NCI-H2081 (cell line): Measurements from ENCODE around the gene ADCY2.

Source experiments
- DNase-seq, 2 experiments: peaks; one replicate each; lab custom pipeline; 2025; lab: John Stamatoyannopoulos, UW

The ADCY2 gene

GRCh38 chr5:7828269-7828668 lies 432.3 kb downstream of the ADCY2 start:
- peak in 1 of 2 experiments; percentile 18 for DNase-seq

GRCh38 chr5:7834982-7835381 lies 439.0 kb downstream of the ADCY2 start:
- no peak for DNase-seq

DNA sequence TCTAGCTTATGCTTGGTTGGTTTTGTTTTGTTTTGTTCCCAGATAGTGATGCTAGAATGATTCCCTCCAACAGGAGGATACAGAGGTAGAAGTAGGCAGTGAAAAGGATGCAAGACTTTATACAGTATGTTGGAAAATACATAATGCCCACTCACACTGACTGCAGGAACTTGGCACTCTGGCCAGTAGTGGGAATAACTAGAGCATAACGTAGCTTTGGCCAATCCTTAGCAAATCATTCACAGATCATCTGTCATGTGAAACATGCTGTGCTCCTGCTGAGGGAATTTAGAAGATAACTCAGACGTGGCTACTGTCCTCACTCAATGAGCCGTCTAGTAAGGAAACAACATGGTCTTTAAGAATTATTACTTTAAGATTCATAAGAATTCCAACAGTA lies 441.5 kb downstream of the ADCY2 start:
- DNase-seq, result no peak

DNA sequence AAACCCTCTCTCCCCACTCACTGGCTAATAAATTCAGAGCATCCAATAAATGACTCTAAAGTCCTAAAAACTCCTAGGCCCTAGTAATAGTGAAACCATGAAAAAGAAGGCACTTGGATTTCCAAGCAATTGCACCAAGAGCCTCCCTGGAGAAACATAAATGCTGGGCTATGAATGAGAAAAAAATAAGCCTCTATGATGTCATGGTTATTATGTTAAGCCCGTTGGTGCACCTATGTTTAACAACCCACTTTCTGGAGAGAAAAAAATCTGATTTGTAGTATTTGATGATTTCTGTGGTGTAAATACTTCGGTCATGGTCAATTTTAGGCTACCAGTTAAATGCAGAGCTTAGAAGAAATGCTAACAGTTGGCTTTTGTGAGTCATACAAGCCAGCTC lies 446.6 kb downstream of the ADCY2 start:
- DNase-seq, result no peak

GRCh38 chr5:7844901-7845300 lies 449.0 kb downstream of the ADCY2 start:
- DNase-seq, result no peak

GRCh38 chr5:7845557-7845956 lies 449.6 kb downstream of the ADCY2 start:
- DNase-seq, result no peak

DNA sequence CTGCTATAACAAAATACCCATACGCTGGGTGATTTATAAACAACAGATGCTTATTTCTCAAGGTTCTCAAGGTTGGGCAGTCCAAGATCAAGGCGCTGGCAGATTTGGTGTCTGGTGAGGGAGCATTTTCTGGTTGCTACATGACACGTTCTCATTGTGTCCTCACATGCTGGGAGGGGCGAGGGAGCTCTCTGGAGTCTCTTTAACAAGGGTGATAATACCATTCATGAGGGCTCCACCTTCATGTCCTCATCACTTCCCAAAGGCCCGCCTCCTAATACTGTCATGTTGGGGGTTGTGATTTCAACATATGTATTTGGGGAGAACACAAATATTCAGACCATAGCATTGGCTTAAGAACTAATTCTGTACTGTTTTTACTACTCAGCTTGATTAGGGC lies 450.4 kb downstream of the ADCY2 start:
- DNase-seq, result no peak

GRCh38 chr5:7848296-7848695 lies 452.4 kb downstream of the ADCY2 start:
- DNase-seq, result no peak

- no peak for DNase-seq
Observed at GRCh38 chr5:7849681-7850394, 453.9 kb downstream of the ADCY2 start.

DNA sequence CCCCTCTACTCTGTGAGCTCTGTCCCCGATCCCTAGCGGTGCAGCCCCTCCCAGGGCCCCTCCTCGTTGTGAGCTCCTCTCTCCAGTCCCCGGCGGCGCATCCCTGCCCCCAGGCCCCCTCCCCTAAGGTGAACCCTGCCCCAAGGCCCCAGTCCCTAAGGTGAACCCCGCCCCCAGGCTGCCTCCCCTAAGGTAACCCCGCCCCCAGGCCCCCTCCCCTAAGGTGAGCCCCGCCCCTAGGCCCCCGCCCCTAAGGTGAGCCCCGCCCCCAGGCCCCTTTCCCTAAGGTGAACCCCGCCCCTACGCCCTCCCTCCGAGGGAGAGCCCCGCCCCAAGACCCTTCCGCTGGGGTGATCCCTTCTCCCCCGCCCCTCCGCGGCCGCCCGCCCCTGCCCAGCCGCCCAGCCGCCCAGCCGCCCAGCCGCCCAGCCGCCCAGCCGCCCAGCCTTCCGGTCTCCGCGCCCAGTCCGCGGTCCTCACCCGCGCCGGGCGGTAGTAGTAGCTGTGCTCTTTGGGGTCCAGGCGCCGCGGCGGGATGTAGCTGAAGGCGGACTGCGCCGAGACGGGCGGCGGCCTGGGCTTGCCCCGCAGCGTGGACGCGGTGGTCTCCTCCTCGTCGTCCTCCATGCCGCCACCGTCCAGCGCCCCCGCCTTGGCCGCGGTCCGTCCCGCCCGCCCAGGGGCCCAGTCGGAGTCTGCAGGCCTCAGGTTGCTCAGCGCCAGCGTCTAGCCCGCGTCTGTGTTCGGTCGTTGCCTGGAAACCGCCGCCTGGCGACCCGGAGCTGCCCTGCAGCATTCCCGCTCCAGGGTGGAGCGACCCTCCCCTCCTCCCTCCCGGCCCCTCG lies 454.7 kb downstream of the ADCY2 start, which contains the start of gene CFAP90:
TSS of gene CFAP90 (minus strand) at position 739 of the 845 bp plus-strand sequence. CDS start at position 627, 112 bp downstream.
- peak in 1 of 2 experiments; percentile 21 for DNase-seq

DNA sequence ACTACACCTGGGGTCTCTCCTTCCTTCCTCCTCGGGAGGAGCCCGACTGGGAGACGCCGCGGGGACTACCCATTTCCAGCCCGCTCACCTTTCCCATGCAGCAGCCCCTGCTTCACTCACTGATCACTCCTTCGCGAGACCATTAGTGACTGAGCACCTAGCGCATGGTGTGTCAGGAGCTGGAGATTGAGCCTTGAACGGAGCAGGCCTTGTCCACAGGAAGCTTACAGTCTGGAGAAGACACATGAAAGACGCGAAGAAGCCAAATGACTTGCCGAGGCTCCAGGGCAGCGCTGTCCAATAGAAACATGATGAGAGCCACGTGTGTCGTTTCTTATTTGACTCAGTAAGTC lies 455.3 kb downstream of the ADCY2 start:
- no peak for DNase-seq

DNA sequence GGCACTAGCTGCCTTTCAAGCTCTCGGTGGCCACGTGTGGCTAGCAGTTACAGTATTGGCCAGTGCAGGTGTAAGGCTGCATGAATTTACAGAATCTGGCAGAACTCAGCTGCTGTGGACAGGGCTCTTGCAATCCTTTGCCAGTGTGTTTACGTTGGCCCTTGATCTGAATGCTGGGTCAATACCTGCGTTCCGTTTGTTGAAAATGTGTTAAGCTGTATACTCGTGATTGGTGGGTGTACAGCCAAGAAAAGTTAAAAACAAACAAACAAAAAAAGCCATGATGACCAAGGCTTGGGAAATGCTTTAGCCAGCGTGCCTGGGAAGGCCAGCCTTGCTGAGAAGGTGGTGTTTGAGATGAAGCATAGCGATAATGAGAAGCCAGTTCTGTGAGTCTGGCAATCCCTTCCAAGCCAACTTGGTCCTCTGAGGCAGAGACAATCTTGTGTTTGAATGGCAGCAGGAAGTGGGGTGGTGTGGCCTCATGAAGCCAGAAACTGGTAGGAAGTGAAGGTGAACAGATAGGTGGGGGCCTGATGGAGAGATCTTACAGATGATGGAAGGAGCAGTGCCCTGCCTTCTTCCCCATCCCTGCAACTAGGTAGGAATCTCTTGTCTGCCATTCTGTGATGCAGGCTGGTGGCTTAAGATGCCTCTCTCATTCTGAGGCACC lies 455.8 kb downstream of the ADCY2 start:
- DNase-seq, result no peak

GRCh38 chr5:7852542-7852941 lies 456.6 kb downstream of the ADCY2 start:
- no peak for DNase-seq

DNA sequence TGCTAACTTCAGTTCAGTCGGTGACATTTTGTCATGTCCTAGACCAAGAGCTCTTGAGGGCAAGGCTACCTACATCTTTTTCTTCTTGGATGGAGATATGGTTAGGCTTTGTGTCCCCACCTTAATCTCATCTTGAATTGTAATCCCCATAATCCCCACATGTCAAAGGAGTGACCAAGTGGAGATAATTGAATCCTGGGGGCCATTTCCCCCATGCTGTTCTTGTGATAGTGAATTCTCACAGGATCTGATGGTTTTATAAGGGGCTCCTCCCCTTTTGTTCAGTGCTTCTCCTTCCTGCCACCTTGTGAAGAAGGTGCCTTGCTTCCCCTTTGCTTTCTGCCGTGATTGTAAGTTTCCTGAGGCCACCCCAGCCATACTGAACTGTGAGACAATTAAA lies 457.1 kb downstream of the ADCY2 start:
- DNase-seq, result no peak

GRCh38 chr5:7855611-7856010 lies 459.7 kb downstream of the ADCY2 start:
- no peak for DNase-seq

DNA sequence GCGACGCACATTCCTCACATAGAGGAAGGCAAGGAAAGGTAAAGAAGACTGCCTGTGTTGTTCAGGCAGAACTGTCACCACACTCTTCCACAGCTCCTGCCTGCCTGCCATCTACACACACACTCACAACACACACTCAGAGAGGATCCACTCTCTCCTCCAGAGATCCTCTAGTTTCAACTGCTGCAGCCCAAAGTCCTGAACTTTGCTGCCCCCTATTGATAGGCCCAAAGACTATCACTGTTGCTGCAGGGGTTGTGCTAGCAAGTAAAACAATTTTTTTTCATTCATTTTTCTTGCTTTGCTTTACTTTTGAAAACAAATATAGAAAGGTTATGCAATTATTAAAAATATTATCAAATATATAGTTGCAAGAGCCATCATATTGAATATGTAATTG lies 460.9 kb downstream of the ADCY2 start:
- DNase-seq, result peak; percentile 77 to 78

DNA sequence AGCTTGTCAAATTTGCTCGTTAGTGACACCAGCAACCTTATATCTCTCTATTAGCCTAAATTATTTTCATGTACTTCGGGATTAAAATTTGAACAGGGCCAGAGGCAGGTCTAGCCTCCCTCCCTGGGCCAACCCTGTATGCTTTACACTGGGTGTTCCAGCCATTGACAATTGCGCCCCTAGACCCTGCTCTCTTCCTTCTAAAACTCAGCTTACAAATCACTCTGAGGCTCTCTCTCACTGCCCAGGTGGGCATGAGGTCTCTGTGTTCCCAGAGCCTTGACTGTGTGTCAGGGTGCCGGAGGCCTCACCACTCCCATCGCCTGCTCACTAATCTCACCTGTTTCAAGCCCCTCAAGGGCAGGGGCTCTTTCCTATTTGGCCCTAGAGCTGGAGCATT lies 461.4 kb downstream of the ADCY2 start:
- DNase-seq, result no peak

DNA sequence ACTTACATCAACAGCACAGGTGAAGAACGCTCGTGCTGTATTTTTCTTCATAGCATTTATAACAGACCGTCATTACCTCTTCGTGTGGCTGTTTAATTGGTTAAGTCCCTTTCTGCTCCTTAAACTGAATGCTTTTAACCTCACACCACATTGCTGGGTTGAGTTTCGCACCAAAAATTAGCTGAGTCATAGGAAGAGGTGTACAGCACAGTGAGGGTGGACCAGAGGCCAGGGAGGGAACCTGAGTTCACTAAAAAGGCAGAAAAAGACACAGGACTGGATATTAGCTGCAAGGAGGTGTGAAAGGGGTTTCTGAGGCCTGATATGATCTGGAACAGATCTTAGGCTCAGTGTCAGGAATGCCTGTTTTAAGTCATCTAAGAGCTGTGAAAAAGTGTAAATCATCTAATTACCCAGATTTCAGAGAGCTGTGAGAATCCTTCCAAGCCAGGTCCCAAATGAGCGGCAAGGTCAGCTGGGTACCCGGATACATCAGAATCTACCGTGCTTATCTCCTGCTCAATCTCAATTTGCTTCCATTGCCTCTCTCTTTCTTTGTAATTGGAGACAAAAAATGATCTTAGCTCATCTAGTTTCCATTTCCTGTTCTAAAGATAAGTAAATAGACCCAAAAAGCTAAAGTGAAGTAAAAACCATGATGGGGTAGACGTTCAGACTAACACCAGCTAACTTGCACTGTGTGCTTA lies 462.1 kb downstream of the ADCY2 start:
- DNase-seq, result no peak

DNA sequence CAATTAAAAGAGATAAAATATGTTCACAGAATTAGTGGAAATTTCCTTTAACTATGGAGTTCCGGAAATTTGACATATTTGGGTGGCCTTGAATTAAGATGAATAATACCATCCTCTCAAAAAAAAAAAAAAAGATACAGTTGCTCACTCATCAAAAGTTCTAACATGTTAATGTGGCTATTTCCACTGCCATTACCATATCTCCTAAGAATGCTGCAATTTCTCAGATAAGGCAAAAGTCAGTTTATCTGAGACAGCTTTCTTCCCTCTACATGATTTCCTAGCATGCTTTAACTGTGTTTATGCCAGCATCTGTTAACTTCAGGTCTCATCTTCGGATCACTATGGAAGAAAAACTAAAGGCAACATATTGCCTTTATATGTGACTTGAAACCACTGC lies 470.3 kb downstream of the ADCY2 start:
- no peak for DNase-seq

- no peak for DNase-seq
Observed at GRCh38 chr5:7867260-7867659, 471.3 kb downstream of the ADCY2 start.

- DNase-seq, result no peak
Observed at GRCh38 chr5:7868427-7868772, 472.5 kb downstream of the ADCY2 start.

- peak; percentile 99 to 100 for DNase-seq
Observed at GRCh38 chr5:7868773-7869473, 473.0 kb downstream of the ADCY2 start, which contains the start of the genes FASTKD3 and MTRR. Gene FASTKD3 (minus strand): TSS chr5:7869031. CDS start chr5:7868083, 948 bp downstream. Gene MTRR (plus strand): TSS chr5:7869148. CDS start chr5:7870795, 1,647 bp downstream.
